ENCODE measurements around the gene TMOD1. TPM values are rescaled to one million over a fixed set of nuclear protein-coding genes. Genes with fewer than 3 reads are reported as not detected.
A peak's percentile ranks its signal among the peaks of the same experiment; 100 is the strongest.

TMOD1 gene
- total and polyA plus RNA-seq, 2 of the 8 experiments (the other 6 are each of a cell fraction or from before 2014, with no cell fraction given), result 0.17 to 0.88 TPM

GRCh38 chr9:97510797-97511654 lies 9.6 kb downstream of the TMOD1 start:
- Histone ChIP-seq H2BK20ac (ENCODE audit: low read length) (no peak overlapping the region), H3K18ac (ENCODE audit: extremely low read depth, low read length) (no peak overlapping the region), H2AFZ (ENCODE audit: low read length) (no peak overlapping the region), H3K4ac (replicated peaks; ENCODE audit: insufficient read length, low read depth, low read length) (no peak overlapping the region), H3K23ac (ENCODE audit: insufficient read length) (no peak overlapping the region), H4K5ac (ENCODE audit: insufficient read length, low read depth, low read length) (no peak overlapping the region), H2BK15ac (ENCODE audit: low read length) (no peak overlapping the region), H4K20me1 (replicated peaks in 1 of 2; ENCODE audit: control insufficient read depth in 1 of 2, insufficient read depth in 2 of 2, low read length in 2 of 2) (peaks cover 0 to 2% of the 10 kb centered on the region in 2 experiments), H3K9me3 (ENCODE audit: insufficient read depth in 2 of 2, low read depth in 1 of 2, low read length in 1 of 2) (no peaks in the 10 kb centered on the region), H4K8ac (ENCODE audit: extremely low read depth, insufficient read depth, low read length) (no peak overlapping the region), H3K4me2 (ENCODE audit: insufficient read depth in 1 of 2, low read depth in 2 of 2, low read length in 2 of 2) (no peak overlapping the region), H2BK120ac (replicated peaks; ENCODE audit: low read depth, low read length) (no peak overlapping the region), H3K56ac (replicated peaks; ENCODE audit: insufficient read length, low read depth, low read length) (no peak overlapping the region), H3K9ac (replicated peaks in 1 of 4; ENCODE audit: extremely low read depth in 1 of 4, low read depth in 3 of 4, low read length in 3 of 4) (no peak overlapping the region), H3K4me1 (replicated peaks in 1 of 4; ENCODE audit: control insufficient read depth in 3 of 4, insufficient read depth in 4 of 4, low read length in 3 of 4) (peaks cover 0 to under 1% (median 0%) of the 10 kb centered on the region in 4 experiments; a peak in 1 of 7 replicates), H3K4me3 (ENCODE audit: extremely low read depth in 1 of 4, insufficient read depth in 2 of 4, low read depth in 3 of 4, low read length in 4 of 4) (no peak overlapping the region), H3K27ac (ENCODE audit: low read depth, low read length) (no peak overlapping the region), H2BK5ac (ENCODE audit: low read depth, low read length) (no peak overlapping the region), H2BK12ac (ENCODE audit: low read depth, low read length) (no peak overlapping the region), H3K79me1 (ENCODE audit: low read depth, low read length) (no peaks in the 10 kb centered on the region), H3K36me3 (ENCODE audit: control insufficient read depth in 2 of 4, insufficient read depth in 4 of 4, low read length in 3 of 4) (no peaks in the 10 kb centered on the region), H3K27me3 (replicated peaks in 1 of 4; ENCODE audit: control insufficient read depth in 3 of 4, extremely low read depth in 1 of 4, insufficient read depth in 3 of 4, low read length in 3 of 4) (no peaks in the 10 kb centered on the region; a peak in 2 of 7 replicates), H3K14ac (ENCODE audit: insufficient read length) (no peak overlapping the region), H4K91ac (replicated peaks; ENCODE audit: insufficient read length, low read length) (no peak overlapping the region), H3K23me2 (ENCODE audit: low read depth, low read length) (no peaks in the 10 kb centered on the region), H2AK5ac (ENCODE audit: low read depth, low read length) (no peak overlapping the region), H3K79me2 (ENCODE audit: control insufficient read depth in 1 of 2, insufficient read depth in 2 of 2, low read length in 2 of 2) (no peaks in the 10 kb centered on the region)
- DNase-seq (ENCODE audit: low read depth in 1 of 2, low spot score in 2 of 2), result peak in 1 of 2 experiments; percentile 7
- ChIA-PET CTCF (ENCODE audit: partially characterized antibody) (interaction anchor here (0.7 to 2.1 kb wide), 10 partner anchors 9 to 118 kb away, joined by 3 to 14 read pairs (median 4); partner anchors contain the start of gene TMOD1), POLR2A (ENCODE audit: partially characterized antibody) (no interaction called here)
- no peak for TF ChIP-seq CREB1 (IDR thresholded peaks at IDR 0.05)
- no peak for TF ChIP-seq RAD21 (IDR thresholded peaks at IDR 0.05 in 1 of 2, conservative IDR thresholded peaks at IDR 0.05 in 1 of 2; ENCODE audit: low read depth in 2 of 2, low read length in 2 of 2)
- no peak for TF ChIP-seq PHF8 (conservative IDR thresholded peaks at IDR 0.05; ENCODE audit: low read depth, low read length)
- 88% methylated on average over 10 of the region's 10 CpGs; no CpG with 5 or more reads in 1 of the 2 experiments for WGBS, 2 experiments (ENCODE audit: extremely low coverage in 1 of 2, insufficient coverage in 1 of 2, insufficient read length in 1 of 2, insufficient replicate concordance in 2 of 2, low coverage in 1 of 2, low lambda C conversion rate in 2 of 2, missing lambda C conversion rate in 1 of 2)
- FAIRE-seq, result no peak

Measured in H1 (cell line).